HCT116 (cell line): ENCODE data around the gene NSUN7.

Experiments used
- ATF3 ChIP-seq: IDR thresholded peaks from 2 replicates; pipeline ENCODE4 v1.6.1; 2012
- CBX3 ChIP-seq: IDR thresholded peaks from 2 replicates; pipeline ENCODE4 v1.6.1; 2012; ENCODE audit warnings: low read depth
- CEBPB ChIP-seq: IDR thresholded peaks from 2 replicates; pipeline ENCODE4 v1.6.1; 2012; ENCODE audit warnings: low read depth
- CTCF ChIP-seq, 3 experiments: fragments of 200-600 bp in 1 of 3; sonication (generic) in 1 of 3; IDR thresholded peaks in 2 of 3; conservative IDR thresholded peaks in 1 of 3; 2 replicates each; pipeline ENCODE4 v1.5.1; 2012 to 2017; ENCODE audit warnings: low read depth in 2 of 3, low read length in 2 of 3, antibody characterized with exemption in 1 of 3, borderline replicate concordance in 1 of 3, control low read depth in 1 of 3, mild to moderate bottlenecking in 1 of 3, mixed read lengths in 1 of 3, mixed run types in 1 of 3, moderate library complexity in 1 of 3; ENCODE audit not compliant: insufficient read depth in 1 of 3
- EZH2 ChIP-seq: fragments of 200-600 bp; sonication (generic); IDR thresholded peaks from 2 replicates; pipeline ENCODE4 v1.6.1; 2017; ENCODE audit warnings: antibody characterized with exemption, mixed run types
- EZH2phosphoT487 ChIP-seq: fragments of 200-600 bp; IDR thresholded peaks from 2 replicates; pipeline ENCODE4 v1.6.1; 2018; ENCODE audit warnings: antibody characterized with exemption, borderline replicate concordance
- FOSL1 ChIP-seq: IDR thresholded peaks from 2 replicates; pipeline ENCODE4 v1.6.1; 2012; ENCODE audit warnings: low read depth
- JUND ChIP-seq: IDR thresholded peaks from 2 replicates; pipeline ENCODE4 v1.6.1; 2012
- POLR2A ChIP-seq: IDR thresholded peaks from 2 replicates; pipeline ENCODE4 v1.7.0; 2011; ENCODE audit warnings: borderline replicate concordance; ENCODE audit not compliant: insufficient read depth, insufficient read length; ENCODE audit errors: extremely low read depth
- POLR2AphosphoS5 ChIP-seq: IDR thresholded peaks from 2 replicates; pipeline ENCODE4 v1.6.1; 2011; ENCODE audit warnings: mild to moderate bottlenecking, low read depth, low read length, moderate library complexity
- RAD21 ChIP-seq: IDR thresholded peaks from 2 replicates; pipeline ENCODE4 v1.6.1; 2012; ENCODE audit warnings: low read depth, mild to moderate bottlenecking
- TCF7L2 ChIP-seq: IDR thresholded peaks from 2 replicates; pipeline ENCODE4 v1.7.0; 2011; ENCODE audit warnings: borderline replicate concordance, inconsistent platforms; ENCODE audit not compliant: insufficient read depth, insufficient read length; ENCODE audit errors: extremely low read depth
- ZFX ChIP-seq: fragments of 450-650 bp; IDR thresholded peaks from 2 replicates; pipeline ENCODE4 v1.6.1; 2017
- ZNF274 ChIP-seq: fragments of 200-500 bp; sonication (Bioruptor generic); IDR thresholded peaks from 2 replicates; pipeline ENCODE4 v1.6.1; 2014; ENCODE audit warnings: mild to moderate bottlenecking, low read depth, low read length, inconsistent platforms

GRCh38 chr4:40842725-40843423 is 93.1 kb downstream of the NSUN7 start:
- no peak for TF ChIP-seq CTCF (IDR thresholded peaks at IDR 0.05 in 2 of 3, conservative IDR thresholded peaks at IDR 0.05 in 1 of 3; ENCODE audit: borderline replicate concordance in 1 of 3, insufficient read depth in 1 of 3, low read depth in 2 of 3, low read length in 2 of 3)
- no peak for TF ChIP-seq EZH2
- TF ChIP-seq TCF7L2, result no peak
- no peak for TF ChIP-seq ZFX
- TF ChIP-seq POLR2AphosphoS5, result no peak
- no peak for TF ChIP-seq JUND
- no peak for TF ChIP-seq RAD21
- TF ChIP-seq POLR2A, result no peak
- no peak for TF ChIP-seq FOSL1
- no peak for TF ChIP-seq CEBPB
- no peak for TF ChIP-seq EZH2phosphoT487
- TF ChIP-seq ATF3, result no peak
- TF ChIP-seq CBX3, result no peak
- TF ChIP-seq ZNF274, result no peak
